Measurements from ENCODE around the gene ZDHHC17.

The ZDHHC17 gene

DNA sequence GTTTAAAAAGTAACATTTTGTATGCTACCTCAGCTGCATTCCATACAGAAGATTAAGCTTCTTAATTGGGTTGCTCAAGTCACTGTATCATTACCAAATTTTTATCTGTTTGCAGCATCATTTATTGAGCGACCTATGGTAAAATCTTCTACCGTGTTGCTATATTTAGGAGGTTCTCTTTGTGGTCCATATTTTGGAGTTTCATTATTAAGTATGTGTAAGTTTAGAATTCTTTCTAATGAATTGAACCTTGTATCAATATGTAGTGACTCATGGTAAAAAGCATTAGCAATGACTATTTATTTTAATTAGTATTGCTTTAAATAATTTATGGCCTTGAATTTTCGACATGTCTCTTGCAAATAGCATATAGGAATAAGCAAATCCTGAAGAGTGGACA lies 72.7 kb downstream of the ZDHHC17 start:
- Histone ChIP-seq H3K36me3 (peaks cover 21 to 58% (median 32%) of the 10 kb centered on the region in 11 experiments), H3K9ac (no peak overlapping the region), H4K20me1 (no peaks in the 10 kb centered on the region), H3K4me2 (no peak overlapping the region), H3K4me1 (no peaks in the 10 kb centered on the region), H3K9me3 (replicated peaks in 1 of 11) (peaks cover 9 to 12% (median 11%) of the 10 kb centered on the region in 11 experiments; a peak in 21 of 22 replicates), H3K4me3 (no peak overlapping the region), H3K27me3 (no peaks in the 10 kb centered on the region), H3K27ac (no peak overlapping the region)
- TF ChIP-seq Cebpa-rat (IDR thresholded peaks at IDR 0.05), result no peak

DNA sequence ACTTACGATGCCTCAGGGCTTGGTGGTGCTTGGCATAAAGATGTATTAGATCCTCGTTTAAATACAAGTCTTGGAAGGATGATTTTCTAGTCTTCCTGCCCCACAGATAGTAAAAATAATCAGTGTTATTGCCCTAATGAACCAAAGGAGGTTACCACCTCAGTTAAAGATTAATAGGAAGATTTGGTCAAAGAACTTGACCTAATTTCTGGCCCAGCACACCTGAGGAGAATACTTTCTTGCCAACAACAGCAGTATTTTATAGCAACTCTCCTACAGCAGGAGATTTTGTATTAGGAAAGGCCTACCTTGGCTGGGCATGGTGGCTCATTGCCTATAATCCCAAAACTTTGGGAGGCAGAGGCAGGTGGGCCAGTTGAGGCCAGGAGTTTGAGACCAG lies 83.3 kb downstream of the ZDHHC17 start:
- Histone ChIP-seq H3K4me2 (no peak overlapping the region), H3K27ac (no peak overlapping the region), H3K9ac (no peak overlapping the region), H3K9me3 (replicated peaks in 1 of 11) (no peaks in the 10 kb centered on the region), H3K36me3 (peaks cover 53 to 94% (median 74%) of the 10 kb centered on the region in 11 experiments), H3K27me3 (no peaks in the 10 kb centered on the region), H3K4me3 (no peak overlapping the region), H4K20me1 (no peaks in the 10 kb centered on the region), H3K4me1 (no peaks in the 10 kb centered on the region)
- no peak for TF ChIP-seq Cebpa-rat (IDR thresholded peaks at IDR 0.05)

- H3K27ac ChIP-seq, result no peak overlapping the region
- TF ChIP-seq Cebpa-rat (IDR thresholded peaks at IDR 0.05), result no peak
- H3K4me3 ChIP-seq, result no peak overlapping the region
- no peaks in the 10 kb centered on the region for H3K4me1 ChIP-seq
- no peak overlapping the region for H3K4me2 ChIP-seq
- no peaks in the 10 kb centered on the region for H3K27me3 ChIP-seq
- peaks cover 48 to 92% (median 73%) of the 10 kb centered on the region in 11 experiments for H3K36me3 ChIP-seq
- H3K9me3 ChIP-seq (replicated peaks in 1 of 11), result no peaks in the 10 kb centered on the region
- no peak overlapping the region for H3K9ac ChIP-seq
- H4K20me1 ChIP-seq, result no peaks in the 10 kb centered on the region
Measured at GRCh38 chr12:76848132-76848531, 84.2 kb downstream of the ZDHHC17 start.

DNA sequence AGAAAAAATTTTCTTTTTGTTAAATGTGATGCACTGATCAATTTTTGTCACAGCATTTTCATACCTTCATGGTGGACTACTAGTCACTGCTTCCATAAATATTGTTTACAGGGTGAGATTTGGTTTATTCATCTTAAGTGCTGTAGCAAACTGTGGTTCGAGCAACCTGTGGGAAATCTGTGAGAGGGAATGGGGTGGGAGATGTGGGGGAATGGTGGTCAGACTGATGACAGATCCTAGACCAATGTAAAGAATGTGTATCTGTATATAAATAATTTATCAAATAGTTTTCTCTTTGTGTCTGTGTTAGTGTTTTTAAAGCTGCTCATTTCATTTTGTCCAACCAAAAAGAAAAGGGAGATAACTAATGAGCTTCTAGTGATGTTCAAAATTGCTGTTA lies 88.2 kb downstream of the ZDHHC17 start:
- Histone ChIP-seq H3K9me3 (replicated peaks in 1 of 11) (peaks cover 7 to 17% (median 11%) of the 10 kb centered on the region in 11 experiments; a peak in 19 of 22 replicates), H4K20me1 (no peaks in the 10 kb centered on the region; a peak in 1 of 22 replicates), H3K27me3 (no peaks in the 10 kb centered on the region), H3K4me3 (no peak overlapping the region), H3K27ac (no peak overlapping the region), H3K36me3 (peaks cover 59 to 93% (median 78%) of the 10 kb centered on the region in 11 experiments), H3K4me1 (no peaks in the 10 kb centered on the region), H3K4me2 (no peak overlapping the region), H3K9ac (no peak overlapping the region)
- TF ChIP-seq Cebpa-rat (IDR thresholded peaks at IDR 0.05), result no peak

- Histone ChIP-seq H3K4me3 (no peak overlapping the region), H3K4me1 (peaks cover 6 to 16% (median 15%) of the 10 kb centered on the region in 10 experiments; a peak in 15 of 20 replicates), H3K9ac (no peak overlapping the region), H3K27ac (no peak overlapping the region), H3K36me3 (peaks cover 45 to 86% (median 64%) of the 10 kb centered on the region in 11 experiments), H4K20me1 (no peaks in the 10 kb centered on the region; a peak in 2 of 22 replicates), H3K9me3 (replicated peaks in 1 of 11) (peaks cover 8 to 17% (median 12%) of the 10 kb centered on the region in 11 experiments; a peak in 19 of 22 replicates), H3K27me3 (no peaks in the 10 kb centered on the region), H3K4me2 (no peak overlapping the region)
- TF ChIP-seq Cebpa-rat (IDR thresholded peaks at IDR 0.05), result no peak
Measured at GRCh38 chr12:76855271-76855670, 91.4 kb downstream of the ZDHHC17 start.

DNA sequence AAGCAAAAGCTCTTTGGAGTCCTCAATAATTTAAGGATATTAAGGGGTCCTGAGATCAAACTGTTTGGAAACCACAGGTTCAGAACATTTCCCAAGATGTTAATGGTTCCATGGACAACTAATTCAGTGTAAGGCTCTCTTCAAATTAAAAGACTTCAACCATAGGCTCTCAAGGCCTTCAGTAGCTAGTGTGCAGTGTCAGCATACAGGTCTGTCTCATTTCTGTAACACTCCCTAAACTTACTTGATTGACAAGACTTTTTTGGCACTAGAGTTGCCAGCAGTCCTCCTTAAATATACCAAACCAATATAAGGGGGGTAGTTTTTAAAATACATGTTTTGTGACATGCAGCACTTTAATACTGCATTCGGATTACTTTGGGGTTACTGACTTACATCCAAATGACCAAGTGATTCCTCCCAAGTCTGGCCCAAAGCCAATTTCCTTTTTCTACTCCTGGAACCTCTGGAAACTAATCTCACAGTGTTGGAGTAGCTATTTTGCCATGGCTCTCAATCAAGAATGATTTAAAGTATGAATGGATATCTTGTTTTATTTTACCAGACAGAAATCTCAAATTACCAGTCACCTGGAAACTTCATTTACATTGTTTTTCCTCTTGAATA lies 92.2 kb downstream of the ZDHHC17 start:
- no peak overlapping the region for H3K27ac ChIP-seq
- H3K27me3 ChIP-seq, result no peaks in the 10 kb centered on the region
- peaks cover 36 to 79% (median 56%) of the 10 kb centered on the region in 11 experiments for H3K36me3 ChIP-seq
- H3K9ac ChIP-seq, result no peak overlapping the region
- no peak overlapping the region for H3K4me3 ChIP-seq
- peaks cover 6 to 23% (median 18%) of the 10 kb centered on the region in 10 experiments; a peak in 15 of 20 replicates for H3K4me1 ChIP-seq
- TF ChIP-seq Cebpa-rat (IDR thresholded peaks at IDR 0.05), result no peak
- no peaks in the 10 kb centered on the region; a peak in 2 of 22 replicates for H4K20me1 ChIP-seq
- H3K4me2 ChIP-seq, result no peak overlapping the region
- peaks cover 8 to 17% (median 12%) of the 10 kb centered on the region in 11 experiments; a peak in 19 of 22 replicates for H3K9me3 ChIP-seq (replicated peaks in 1 of 11)

DNA sequence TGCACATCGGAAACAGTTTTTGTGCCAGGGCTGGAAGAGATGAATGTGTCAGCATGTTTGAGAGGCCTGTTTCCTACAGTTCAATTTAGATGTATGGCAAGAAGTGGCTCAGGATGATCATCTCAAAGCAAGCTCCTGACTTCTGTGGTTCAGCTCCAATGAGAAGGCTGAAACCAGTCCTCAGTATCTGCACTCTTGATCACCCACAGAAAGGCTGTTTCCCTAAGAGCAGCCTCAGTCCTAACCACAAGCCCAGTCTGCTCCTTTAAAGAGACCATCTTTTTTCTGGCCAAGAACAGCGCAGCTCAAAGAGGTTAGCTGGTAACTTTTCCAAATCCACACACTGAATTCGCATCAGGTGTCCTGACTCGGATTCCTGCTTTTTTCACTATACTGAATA lies 95.7 kb downstream of the ZDHHC17 start:
- Histone ChIP-seq H3K4me2 (peak overlapping the region in 6 of 11 experiments; percentile 14 to 34 (median 24); a peak in 10 of 22 replicates), H3K27me3 (no peaks in the 10 kb centered on the region), H3K36me3 (peaks cover 25 to 71% (median 49%) of the 10 kb centered on the region in 11 experiments), H4K20me1 (no peaks in the 10 kb centered on the region; a peak in 2 of 22 replicates), H3K4me1 (peaks cover 22 to 43% (median 36%) of the 10 kb centered on the region in 10 experiments), H3K9me3 (replicated peaks in 1 of 11) (peaks cover 8 to 17% (median 14%) of the 10 kb centered on the region in 11 experiments; a peak in 19 of 22 replicates), H3K9ac (peak overlapping the region in 1 of 11 experiments; percentile 37; a peak in 1 of 22 replicates), H3K27ac (no peak overlapping the region), H3K4me3 (no peak overlapping the region)
- no peak for TF ChIP-seq Cebpa-rat (IDR thresholded peaks at IDR 0.05)

DNA sequence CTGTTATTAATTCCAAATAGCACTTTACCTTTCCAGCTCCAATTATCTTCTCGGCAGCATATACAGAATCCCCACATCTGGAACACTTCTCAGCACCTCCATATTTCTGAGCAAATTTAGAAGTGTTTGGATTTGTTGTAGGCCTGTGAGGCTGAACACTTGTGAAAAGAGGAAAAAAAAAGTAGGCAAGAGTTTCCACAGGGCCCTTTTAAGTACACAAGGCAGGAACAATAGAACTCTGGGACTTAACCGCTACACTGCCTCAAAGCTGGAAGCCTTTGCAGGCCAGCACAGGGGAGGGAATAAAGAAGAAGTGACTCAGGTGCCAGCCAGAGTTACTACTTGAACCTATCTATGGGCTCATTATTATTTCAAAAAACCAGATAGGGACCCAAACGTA lies 96.3 kb downstream of the ZDHHC17 start:
- peak overlapping the region in 4 of 11 experiments; percentile 16 to 34 (median 32); a peak in 6 of 22 replicates for H3K4me2 ChIP-seq
- TF ChIP-seq Cebpa-rat (IDR thresholded peaks at IDR 0.05), result no peak
- no peaks in the 10 kb centered on the region for H3K27me3 ChIP-seq
- no peak overlapping the region for H3K27ac ChIP-seq
- peaks cover 29 to 50% (median 43%) of the 10 kb centered on the region in 10 experiments for H3K4me1 ChIP-seq
- no peaks in the 10 kb centered on the region; a peak in 2 of 22 replicates for H4K20me1 ChIP-seq
- peaks cover 8 to 17% (median 14%) of the 10 kb centered on the region in 11 experiments; a peak in 19 of 22 replicates for H3K9me3 ChIP-seq (replicated peaks in 1 of 11)
- H3K4me3 ChIP-seq, result no peak overlapping the region
- no peak overlapping the region for H3K9ac ChIP-seq
- H3K36me3 ChIP-seq, result peaks cover 22 to 67% (median 43%) of the 10 kb centered on the region in 11 experiments

DNA sequence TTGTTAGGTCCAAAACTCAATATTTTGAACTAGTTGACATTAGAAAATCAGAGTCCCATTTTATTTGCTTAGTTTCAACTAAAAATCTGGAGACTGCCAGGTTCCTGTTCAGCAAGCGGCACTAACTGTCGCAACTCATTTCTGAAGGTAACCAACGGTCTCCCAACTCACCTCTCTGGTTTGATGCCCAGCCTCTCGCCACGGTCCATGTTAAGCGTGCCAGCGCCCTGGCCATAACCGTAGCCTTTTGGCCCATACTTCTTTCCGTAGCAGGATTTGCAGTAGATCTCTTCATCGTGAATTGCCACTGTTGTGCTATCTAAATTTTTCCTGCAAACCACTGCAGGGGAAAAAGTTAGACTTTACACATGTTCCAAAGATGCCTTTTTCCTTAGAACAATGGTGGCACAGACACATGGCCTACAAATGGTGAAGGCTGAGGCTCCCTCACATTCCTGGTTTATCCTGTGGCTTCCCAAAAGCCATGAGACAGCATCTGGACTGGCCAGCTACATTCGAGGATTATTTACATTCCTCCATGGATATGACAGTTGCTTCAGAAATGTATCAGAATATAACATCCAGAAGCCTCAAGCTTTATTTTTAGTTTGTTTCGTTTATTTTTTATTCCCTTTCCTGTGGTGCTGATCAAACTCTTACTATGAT lies 99.2 kb downstream of the ZDHHC17 start:
- H3K36me3 ChIP-seq, result peaks cover 0 to 41% (median 16%) of the 10 kb centered on the region in 11 experiments; a peak in 11 of 22 replicates

More for the DNA sequence above, 99.2 kb downstream of the ZDHHC17 start:
- Histone ChIP-seq H3K9ac (peak overlapping the region in 1 of 11 experiments; percentile 5; a peak in 1 of 22 replicates), H3K27me3 (no peaks in the 10 kb centered on the region), H3K27ac (peak overlapping the region in 4 of 11 experiments; percentile 0 to 84 (median 54); a peak in 4 of 22 replicates), H3K9me3 (replicated peaks in 1 of 11) (0 out of 22 replicates have a peak, but pooled peaks cover 0 to 5% (median 0%) of the 10 kb centered on the region in 11 experiments), H4K20me1 (no peaks in the 10 kb centered on the region; a peak in 1 of 22 replicates), H3K4me2 (peak overlapping the region; percentile 4 to 97 (median 87); a peak in 20 of 22 replicates), H3K4me1 (peaks cover 54 to 78% (median 72%) of the 10 kb centered on the region in 10 experiments), H3K4me3 (no peak overlapping the region)
- TF ChIP-seq Cebpa-rat (IDR thresholded peaks at IDR 0.05), result no peak
